Left cardiac atrium (tissue), 4 donors: ENCODE measurements around the gene PRKAR2A. TPM values are rescaled to one million over a fixed set of nuclear protein-coding genes. Genes with fewer than 3 reads are reported as not detected.
"Not testable (repeated sequence)": the region's sequence is repeated elsewhere in the genome, so short reads cannot be mapped to it uniquely, and the experiment has no call there.

Experiments
- ATAC-seq, 2 donors: fragments of 200-7000 bp; cut with Tn5 transposase; one replicate each; pipeline ENCODE4 v1.9.1; 2020; ENCODE audit warnings: mild to moderate bottlenecking in 2 of 2, moderate library complexity in 2 of 2
- DNase-seq: peaks from one replicate; pipeline ENCODE4 v3.0.0-alpha.2; 2020
- intact Hi-C, 2 donors: fragments of 100-400 bp; cut with DNase I; formaldehyde crosslinking; loops; one replicate each; pipeline versions ENCODE4 v1.14.1 to v1.15.1; 2022 to 2023
- total RNA-seq, 2 donors: library from RNA; stranded (reverse); fragmentation: NEBNext Ultra II Directional; extraction: Animal tissue kit (Norgen Biotek cat#: 25700); gene quantifications; one replicate each; pipeline ENCODE4 v1.2.1, GENCODE V29; 2021
- donor health status: DM: no; HTN: yes; CAD: no.
- donor health status: DM: no; HTN: yes; CAD: no; lungs with severe emphysema.
- donor health status: DM: yes; HTN: yes; CAD: no.
- donor health status: Dilated cardiomyopathy.

PRKAR2A gene
- total RNA-seq, 2 donors from 2014 or later, result 42.5 to 56.8 TPM

- no peak for ATAC-seq
- intact Hi-C loops, result no loop called here
These were observed 59.0 kb downstream of the PRKAR2A start for GRCh38 chr3:48788544-48789162.

GRCh38 chr3:48784426-48785120, 63.1 kb downstream of the PRKAR2A start:
- no peak for DNase-seq
- intact Hi-C loops, result no loop called here
- ATAC-seq, result no peak

More at GRCh38 chr3:48788544-48789162, 59.0 kb downstream of the PRKAR2A start:
- no peak for DNase-seq

DNA sequence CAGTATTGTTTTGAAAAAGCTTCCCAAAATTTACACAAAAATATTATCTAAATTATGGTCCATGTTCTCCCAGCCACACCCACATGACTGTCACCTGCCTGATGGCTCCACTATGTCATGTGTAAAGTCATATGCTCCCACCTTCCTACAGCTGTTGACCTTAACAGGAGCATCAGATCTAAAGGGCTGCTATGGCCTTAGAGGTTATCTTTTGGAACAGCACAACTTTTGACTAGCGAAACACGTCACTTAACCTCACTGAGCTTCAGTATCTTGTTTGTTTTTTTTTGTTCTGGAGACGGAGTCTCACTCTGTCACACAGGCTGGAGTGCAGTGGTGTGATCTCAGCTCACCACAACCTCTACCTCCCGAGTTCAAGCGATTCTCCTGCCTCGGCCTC, 64.4 kb downstream of the PRKAR2A start:
- ATAC-seq, result no peak
- intact Hi-C loops, result no loop called here
- DNase-seq, result no peak

DNA sequence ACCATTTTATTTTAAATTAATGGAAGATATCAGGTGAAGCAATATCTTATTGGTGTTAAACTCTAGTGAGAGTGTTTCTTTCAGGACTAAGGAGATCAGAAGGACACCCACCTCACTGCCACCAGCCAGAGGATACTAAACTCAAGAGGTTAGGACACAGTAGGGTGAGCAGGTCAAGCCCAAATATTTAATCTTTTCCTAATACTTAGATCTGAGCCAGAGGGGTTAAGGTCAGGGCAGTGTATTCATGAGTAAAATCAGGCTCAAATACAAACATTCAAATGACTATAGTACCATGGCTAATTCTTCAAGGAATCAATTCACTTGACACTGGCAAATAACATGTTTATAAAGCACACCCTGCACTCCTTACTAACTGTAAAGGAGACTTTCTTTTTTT, 65.6 kb downstream of the PRKAR2A start:
- DNase-seq (no peak), ATAC-seq (no peak)
- intact Hi-C loops, result no loop called here

- DNase-seq, ATAC-seq, intact Hi-C loops: not testable (repeated sequence)
These were observed 69.1 kb downstream of the PRKAR2A start for GRCh38 chr3:48778565-48778964.

- DNase-seq, result no peak
- no peak for ATAC-seq
- intact Hi-C loops, result no loop called here
These were observed 70.8 kb downstream of the PRKAR2A start for GRCh38 chr3:48776854-48777253.

DNA sequence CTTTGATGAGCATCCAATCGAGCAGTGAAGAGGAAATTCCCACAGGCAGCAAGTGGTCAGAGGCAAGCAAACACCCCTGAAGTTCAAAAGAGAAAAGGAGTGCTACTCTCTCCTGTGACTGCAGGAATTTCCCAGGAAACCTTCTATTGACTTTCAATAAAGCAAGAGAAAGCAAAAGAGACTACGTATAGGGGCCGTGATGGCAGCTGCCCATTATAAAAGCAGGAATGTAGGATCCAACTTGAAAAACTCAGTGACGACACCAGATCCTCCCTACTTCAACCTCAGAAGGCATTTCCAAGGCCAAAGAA, 77.5 kb downstream of the PRKAR2A start:
- intact Hi-C loops, result no loop called here
- ATAC-seq, result no peak

DNA sequence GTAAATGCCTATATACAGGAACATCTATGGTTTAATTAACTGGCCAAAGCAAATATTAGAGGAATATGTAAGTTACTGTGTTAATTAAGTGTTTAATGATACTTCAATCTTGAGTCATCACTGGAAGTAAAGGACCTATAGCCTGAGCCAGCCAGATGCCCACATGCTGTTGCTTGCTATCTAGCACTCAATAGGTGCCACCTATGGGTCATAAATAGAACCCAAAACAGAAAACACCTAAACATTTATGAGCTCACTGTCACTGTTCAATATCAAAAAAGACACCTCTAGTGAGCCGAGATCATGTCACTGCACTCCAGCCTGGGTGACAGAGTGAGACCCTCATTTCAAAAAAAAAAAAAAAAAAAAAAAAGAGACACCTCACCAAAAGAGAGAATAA, 82.3 kb downstream of the PRKAR2A start:
- no peak for ATAC-seq
- no peak for DNase-seq
- intact Hi-C loops, result no loop called here

More for the DNA sequence above, 77.5 kb downstream of the PRKAR2A start:
- no peak for DNase-seq

GRCh38 chr3:48762816-48763215, 84.9 kb downstream of the PRKAR2A start:
- intact Hi-C loops, result no loop called here
- DNase-seq (no peak), ATAC-seq (no peak)

- intact Hi-C loops, ATAC-seq, DNase-seq: not testable (repeated sequence)
These were observed 87.6 kb downstream of the PRKAR2A start for GRCh38 chr3:48759991-48760540.

DNA sequence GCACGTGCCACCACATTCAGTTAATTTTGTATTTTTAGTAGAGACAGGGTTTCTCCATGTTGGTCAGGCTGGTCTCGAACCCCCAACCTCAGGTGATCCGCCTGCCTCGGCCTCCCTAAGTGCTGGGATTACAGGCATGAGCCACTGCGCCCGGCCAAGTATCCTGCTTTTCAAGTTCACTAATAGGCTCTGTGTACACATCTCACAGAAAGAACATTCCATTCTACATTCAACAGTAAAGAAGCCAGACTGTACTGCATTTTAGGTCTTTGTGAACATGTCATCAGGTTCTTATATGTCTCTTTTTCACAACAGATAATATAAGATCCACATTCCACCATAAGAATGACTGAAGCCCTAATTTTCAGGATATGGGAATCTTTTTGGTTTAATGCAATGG, 88.1 kb downstream of the PRKAR2A start:
- ATAC-seq, intact Hi-C loops, DNase-seq: not testable (repeated sequence)

- ATAC-seq (no peak), DNase-seq (no peak)
- intact Hi-C loops, result no loop called here
These were observed 88.6 kb downstream of the PRKAR2A start for GRCh38 chr3:48759071-48759470.

DNA sequence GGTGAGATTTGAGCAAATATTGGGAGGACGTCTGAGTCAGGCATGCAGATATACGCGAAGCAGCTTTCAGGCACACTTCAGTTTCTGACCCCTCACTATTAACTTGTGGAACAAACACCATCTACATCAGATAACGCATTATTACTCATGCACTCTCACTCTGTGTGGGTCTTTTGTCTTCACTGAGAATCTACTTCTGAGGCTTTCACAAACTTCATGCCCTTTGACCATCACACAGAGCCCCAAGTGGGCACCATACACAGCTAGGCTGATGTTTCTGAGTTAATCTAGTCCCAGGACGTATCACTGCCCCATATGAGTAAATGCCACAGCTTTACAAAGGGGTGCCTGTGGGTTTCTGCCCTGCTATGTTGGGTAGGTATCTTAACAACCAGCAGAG, 91.0 kb downstream of the PRKAR2A start:
- intact Hi-C loops, result no loop called here
- no peak for ATAC-seq
- no peak for DNase-seq

GRCh38 chr3:48750856-48751255, 96.8 kb downstream of the PRKAR2A start:
- intact Hi-C loops, result no loop called here
- DNase-seq, result no peak
- ATAC-seq, result no peak

GRCh38 chr3:48748754-48749153, 98.9 kb downstream of the PRKAR2A start:
- intact Hi-C loops, result no loop called here
- DNase-seq, result no peak
- peak in 1 of 2 donors; percentile 42 for ATAC-seq

DNA sequence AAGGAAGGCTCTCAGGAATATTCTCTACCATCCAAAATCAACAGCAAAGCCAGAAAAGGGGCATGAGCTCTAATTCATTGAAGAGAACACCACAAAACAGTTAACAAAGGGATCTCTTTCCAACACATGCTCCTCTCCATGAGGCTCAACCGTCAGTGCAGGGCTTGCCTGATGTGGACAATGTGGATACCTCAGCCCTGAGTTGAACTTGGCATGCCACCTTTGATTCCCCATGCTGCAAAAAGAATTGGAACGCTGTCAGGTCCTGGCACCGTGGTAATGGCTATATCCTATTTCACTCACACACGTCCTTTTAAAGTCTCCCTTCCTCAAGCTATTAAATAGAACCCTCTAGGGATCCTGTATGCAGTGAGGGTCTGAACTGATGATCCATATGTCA, 100.0 kb downstream of the PRKAR2A start:
- DNase-seq (peak; percentile 32), ATAC-seq (peak; percentile 61 to 67)
- intact Hi-C loops, result no loop called here

GRCh38 chr3:48747015-48747615, 100.6 kb downstream of the PRKAR2A start:
- DNase-seq (no peak), ATAC-seq (peak in 1 of 2 donors; percentile 43)
- intact Hi-C loops, result no loop called here

DNA sequence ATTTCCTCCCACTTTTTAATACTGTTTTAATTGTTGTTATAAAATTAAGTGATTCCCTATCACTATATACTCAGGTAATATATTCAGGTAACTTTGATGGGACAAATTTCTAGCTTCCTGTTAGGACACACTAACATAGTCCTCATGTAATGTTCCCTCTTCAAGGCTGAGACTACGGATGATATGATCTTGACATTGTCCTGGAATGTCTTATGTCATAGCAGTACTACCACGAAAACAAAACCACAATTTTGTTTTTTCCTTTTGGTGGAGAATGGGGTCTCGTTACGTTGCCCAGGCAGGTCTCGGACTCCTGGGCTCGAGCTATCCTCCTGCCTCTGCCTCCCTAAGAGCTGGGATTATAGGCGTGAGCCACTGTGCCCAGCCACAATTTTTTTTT, 103.9 kb downstream of the PRKAR2A start:
- ATAC-seq (no peak), DNase-seq (no peak)
- intact Hi-C loops, result no loop called here

DNA sequence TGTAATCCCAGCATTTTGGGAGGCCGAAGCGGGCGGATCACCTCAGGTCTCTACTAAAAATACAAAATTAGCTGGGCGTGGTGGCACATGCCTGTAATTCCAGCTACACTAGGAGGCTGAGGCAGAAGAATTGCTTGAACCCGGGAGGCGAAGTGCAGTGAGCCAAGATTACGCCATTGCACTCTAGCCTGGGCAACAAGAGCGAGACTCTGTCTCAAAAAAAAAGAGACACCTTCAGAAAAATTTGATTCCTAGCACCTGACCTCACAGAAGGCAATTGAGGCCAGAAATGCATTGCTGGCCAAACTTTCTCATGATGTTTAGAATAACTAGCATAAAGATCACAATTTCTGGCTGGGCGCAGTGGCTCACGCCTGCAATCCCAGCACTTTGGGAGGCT, 106.4 kb downstream of the PRKAR2A start:
- intact Hi-C loops, DNase-seq, ATAC-seq: not testable (repeated sequence)
